Measurements from ENCODE around the gene SCFD2.

SCFD2 gene

DNA sequence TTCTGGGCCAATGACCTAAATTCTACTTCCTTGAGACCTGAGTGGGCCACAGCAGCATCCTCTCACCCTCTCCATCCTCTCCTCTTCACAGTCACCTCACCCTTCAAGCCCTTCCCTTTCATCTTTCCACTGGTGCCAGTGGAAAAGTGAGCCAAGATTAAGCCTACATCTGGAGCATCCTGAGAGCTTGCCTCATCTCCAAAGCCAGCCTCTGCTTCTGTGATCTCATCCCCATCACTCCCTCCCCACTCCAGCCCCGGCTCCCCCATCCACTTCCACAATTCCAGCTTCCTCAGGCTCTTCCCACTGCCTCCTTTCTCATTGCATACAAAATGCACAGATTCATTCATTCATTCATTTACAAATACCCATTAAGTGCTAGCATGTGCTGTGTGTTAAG is 513.8 kb downstream of the SCFD2 start:
- no peak overlapping the region for H3K4me3 ChIP-seq (ENCODE audit: control insufficient read depth, low read depth, low read length)
- TF ChIP-seq, protein P1, sequence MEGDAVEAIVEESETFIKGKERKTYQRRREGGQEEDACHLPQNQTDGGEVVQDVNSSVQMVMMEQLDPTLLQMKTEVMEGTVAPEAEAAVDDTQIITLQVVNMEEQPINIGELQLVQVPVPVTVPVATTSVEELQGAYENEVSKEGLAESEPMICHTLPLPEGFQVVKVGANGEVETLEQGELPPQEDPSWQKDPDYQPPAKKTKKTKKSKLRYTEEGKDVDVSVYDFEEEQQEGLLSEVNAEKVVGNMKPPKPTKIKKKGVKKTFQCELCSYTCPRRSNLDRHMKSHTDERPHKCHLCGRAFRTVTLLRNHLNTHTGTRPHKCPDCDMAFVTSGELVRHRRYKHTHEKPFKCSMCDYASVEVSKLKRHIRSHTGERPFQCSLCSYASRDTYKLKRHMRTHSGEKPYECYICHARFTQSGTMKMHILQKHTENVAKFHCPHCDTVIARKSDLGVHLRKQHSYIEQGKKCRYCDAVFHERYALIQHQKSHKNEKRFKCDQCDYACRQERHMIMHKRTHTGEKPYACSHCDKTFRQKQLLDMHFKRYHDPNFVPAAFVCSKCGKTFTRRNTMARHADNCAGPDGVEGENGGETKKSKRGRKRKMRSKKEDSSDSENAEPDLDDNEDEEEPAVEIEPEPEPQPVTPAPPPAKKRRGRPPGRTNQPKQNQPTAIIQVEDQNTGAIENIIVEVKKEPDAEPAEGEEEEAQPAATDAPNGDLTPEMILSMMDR (conservative IDR thresholded peaks at IDR 0.05; ENCODE audit: control insufficient read depth, insufficient read depth, low read depth, low read length), result no peak
- DNase-seq (ENCODE audit: low read depth), result peak; percentile 27

DNA sequence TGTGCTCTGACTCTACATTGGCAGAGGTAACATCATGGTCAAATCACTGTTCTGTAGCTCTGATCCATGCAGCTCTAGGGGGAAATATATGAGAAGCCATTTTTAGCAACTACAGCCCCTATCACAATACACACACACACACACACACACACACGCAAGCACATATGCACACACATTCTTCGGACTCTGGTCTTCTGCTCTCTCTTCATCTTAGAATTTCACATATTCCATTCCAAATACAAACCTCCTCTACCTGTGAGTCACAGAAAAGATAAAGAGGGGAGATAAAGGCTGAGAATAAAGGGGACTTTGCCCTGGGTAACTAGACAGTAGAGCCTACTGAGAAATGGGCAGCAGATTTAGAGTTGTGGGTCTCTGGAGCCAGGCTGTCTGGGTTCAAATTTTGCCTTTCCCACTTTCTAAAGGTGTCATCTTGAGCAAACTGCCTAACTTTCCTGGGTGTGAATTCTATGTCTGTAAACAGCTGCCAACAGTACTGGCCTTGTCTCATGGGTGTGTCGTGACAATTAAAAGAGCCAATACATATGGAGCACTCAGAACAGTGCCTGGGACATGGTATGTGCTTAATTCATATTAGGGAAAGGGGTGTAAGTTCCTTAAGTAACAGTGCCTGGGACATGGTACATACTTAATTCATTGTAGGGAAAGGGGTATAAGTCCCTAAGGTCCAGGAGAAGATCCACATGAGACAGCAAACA is 515.3 kb downstream of the SCFD2 start:
- no peak overlapping the region for H3K4me3 ChIP-seq (ENCODE audit: control insufficient read depth, low read depth, low read length)
- TF ChIP-seq, protein P1 (conservative IDR thresholded peaks at IDR 0.05; ENCODE audit: control insufficient read depth, insufficient read depth, low read depth, low read length), result no peak
- no peak for DNase-seq (ENCODE audit: low read depth)

DNA sequence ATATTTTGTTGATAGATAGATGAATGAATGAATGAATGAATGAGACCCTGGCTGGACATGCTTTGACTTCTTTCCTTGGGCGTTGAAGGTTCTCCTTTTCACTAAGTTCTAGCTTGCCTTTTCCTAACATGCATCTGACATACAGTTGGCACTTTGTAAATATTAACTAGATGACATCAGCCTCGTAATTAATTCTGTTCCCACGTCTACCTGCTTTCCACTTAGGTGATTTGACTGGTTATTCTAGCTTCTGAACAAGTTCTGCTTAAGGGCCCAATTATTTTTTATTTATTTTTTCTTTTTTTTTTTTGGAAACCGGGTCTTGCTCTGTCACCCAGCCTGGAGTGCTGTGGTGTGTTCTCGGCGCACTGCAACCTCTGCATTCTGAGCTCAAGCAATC is 517.6 kb downstream of the SCFD2 start:
- DNase-seq (ENCODE audit: low read depth), result no peak
- TF ChIP-seq, protein P1 (conservative IDR thresholded peaks at IDR 0.05; ENCODE audit: control insufficient read depth, insufficient read depth, low read depth, low read length), result no peak
- no peak overlapping the region for H3K4me3 ChIP-seq (ENCODE audit: control insufficient read depth, low read depth, low read length)

DNA sequence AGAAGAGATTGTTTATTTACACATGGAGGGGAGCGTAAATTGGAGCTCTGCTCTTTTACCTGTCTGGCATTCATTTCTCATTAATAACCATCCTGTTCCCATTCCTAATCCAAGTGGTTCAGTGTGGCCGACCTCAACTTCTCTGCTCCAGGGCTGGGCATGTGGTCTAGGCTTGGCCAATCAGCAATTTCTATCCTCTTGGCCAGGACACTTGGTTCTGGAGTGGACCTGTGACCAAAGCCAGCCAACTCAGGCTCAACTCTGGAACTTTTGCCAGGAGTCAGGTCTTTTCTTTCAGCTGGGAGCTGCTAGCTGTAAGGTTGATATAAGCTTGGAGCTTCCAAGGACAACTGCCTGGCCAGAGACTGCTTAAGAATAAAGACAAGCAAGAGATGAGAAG is 519.4 kb downstream of the SCFD2 start:
- no peak for DNase-seq (ENCODE audit: low read depth)
- H3K4me3 ChIP-seq (ENCODE audit: control insufficient read depth, low read depth, low read length), result no peak overlapping the region
- TF ChIP-seq, protein P1 (conservative IDR thresholded peaks at IDR 0.05; ENCODE audit: control insufficient read depth, insufficient read depth, low read depth, low read length), result no peak

DNA sequence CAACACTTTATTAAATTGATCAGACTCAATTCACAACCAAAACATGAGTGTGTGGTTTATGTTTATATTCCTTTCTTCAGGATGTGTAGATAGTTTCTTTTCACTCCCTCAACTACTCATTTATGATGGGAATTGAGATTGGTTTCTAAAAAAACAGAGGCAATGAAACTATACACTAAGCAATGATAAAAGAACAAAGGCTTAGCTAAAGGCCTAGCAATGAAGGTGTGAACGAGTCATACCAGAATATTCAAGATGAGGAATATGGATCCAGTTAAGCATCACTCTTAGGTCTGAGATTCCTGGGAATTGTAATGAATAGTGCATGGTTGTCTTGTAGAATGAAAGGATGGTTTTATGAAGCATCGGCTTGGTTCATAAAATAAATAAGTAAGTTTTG is 521.3 kb downstream of the SCFD2 start:
- TF ChIP-seq, protein P1 (conservative IDR thresholded peaks at IDR 0.05; ENCODE audit: control insufficient read depth, insufficient read depth, low read depth, low read length), result no peak
- no peak overlapping the region for H3K4me3 ChIP-seq (ENCODE audit: control insufficient read depth, low read depth, low read length)
- DNase-seq (ENCODE audit: low read depth), result no peak

DNA sequence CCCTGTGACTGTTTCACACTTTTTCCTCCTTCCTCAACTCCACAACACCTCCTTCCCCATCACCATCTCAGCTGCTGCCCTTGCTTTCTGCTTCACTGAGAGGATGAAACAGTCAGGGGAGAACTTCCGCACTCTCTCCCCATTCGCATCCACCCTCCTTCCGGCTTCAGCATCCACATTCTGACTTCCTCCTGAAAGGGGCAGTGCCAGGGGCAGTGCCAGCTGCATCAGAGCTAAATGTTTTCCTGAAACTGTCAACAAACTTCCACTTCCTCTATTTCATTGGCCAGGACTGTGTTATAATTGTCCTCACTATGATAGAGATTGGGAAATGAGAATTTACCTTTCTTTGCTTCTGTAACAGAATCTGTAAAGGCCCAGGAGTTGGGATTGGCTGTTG is 521.9 kb downstream of the SCFD2 start:
- DNase-seq (ENCODE audit: low read depth), result no peak
- H3K4me3 ChIP-seq (ENCODE audit: control insufficient read depth, low read depth, low read length), result no peak overlapping the region
- TF ChIP-seq, protein P1 (conservative IDR thresholded peaks at IDR 0.05; ENCODE audit: control insufficient read depth, insufficient read depth, low read depth, low read length), result no peak

Measured in fibroblast of mammary gland (primary cell).